Epidermal melanocyte (primary cell): ENCODE measurements around the gene A4GALT.
"Not testable (repeated sequence)": the region's sequence is repeated elsewhere in the genome, so short reads cannot be mapped to it uniquely, and the experiment has no call there.

ENCODE experiments used
- DNase-seq: peaks from one replicate; pipeline ENCODE4 v3.0.0; 2011; ENCODE audit warnings: low spot score; ENCODE audit not compliant: insufficient read length

A4GALT gene

DNA sequence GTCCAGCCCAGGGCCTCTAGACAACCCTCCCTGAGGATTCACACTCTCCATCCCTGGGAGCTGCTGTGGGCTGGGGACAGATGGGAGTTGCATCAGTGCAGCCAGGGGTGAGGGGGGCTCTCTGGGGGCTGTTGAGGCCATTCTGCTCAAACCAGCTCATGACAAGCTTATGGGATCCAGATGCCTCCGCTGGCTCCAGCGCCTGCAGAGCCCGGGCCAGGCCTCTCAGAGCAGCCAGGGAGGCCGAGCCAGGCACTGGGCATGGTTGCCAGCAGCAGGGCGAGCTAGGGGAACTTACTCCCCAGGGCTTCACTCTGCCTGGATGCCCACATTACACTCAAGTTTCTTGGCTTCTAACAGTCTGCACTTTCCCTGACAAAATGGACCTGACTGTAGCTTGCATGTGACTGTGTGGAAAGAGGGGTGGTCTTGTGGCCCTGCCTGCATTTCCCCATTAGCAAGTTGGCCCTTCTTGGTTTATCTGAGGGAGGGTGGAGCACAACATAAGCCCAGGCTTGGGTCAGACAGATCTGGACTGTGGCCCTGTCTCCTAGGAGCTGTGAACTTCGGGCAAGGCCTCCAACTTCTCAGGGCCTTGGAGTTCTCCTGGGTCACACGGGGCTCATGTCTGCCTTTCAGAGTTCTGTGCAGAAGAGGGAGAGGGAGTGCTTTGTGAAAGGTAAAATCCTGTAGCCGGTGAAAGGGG is 36.9 kb downstream of the A4GALT start:
- peak; percentile 63 for DNase-seq

DNA sequence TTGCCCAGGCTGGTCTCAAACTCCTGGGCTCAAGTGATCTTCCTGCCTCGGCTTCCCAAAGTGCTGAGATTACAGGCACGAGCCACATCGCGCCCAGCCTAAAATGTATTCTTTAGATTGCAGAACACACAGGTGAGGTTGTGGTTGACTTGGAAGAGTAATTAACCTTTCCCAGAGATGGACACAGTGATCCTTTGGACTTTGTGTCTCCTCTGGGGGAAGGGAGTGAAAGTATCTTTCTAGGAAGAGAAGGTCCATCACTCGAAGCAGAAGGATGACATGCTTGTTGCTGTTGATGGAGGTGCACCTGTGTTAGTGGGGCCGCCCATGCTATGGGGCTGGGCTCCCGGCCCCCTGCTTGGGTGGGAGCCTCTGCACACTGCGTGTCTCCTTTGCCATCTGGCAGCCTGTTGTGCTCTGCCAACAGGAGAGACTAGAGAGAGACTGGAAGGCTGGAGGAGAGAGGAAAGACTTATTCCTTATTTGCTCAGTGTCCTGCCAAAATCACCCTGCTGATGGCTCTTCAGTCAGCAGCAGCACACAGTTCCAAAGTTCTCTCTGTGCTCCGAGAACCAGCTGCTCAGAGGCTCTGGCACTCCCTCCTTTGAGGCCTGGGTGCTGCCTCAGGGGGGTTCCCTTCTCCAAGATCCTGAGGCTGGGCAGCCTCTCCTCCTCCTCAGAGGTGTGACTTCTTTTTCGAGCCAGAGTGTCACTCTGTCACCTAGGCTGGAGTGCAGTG is 38.4 kb downstream of the A4GALT start:
- DNase-seq: no peak

GRCh38 chr22:42680648-42681047 is 40.0 kb downstream of the A4GALT start:
- DNase-seq: peak; percentile 54

DNA sequence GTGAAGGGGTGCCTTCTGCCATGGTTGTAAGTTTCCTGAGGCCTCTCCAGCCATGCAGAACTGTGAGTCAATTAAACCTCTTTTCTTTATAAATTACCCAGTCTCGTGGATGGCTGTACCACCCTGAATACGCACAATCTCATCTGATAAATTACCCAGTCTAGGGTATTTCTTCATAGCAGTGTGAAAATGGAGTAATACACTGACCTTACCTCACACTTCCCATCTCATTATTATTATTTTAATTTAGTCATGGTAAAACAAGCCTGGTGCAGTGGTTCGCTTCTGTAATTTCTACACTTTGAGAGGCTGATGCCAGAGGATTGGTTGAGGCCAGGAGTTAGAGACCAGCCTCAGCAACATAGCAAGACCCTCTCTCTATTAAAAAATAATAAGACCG is 41.0 kb downstream of the A4GALT start:
- DNase-seq: no peak

GRCh38 chr22:42678894-42679293 is 41.8 kb downstream of the A4GALT start:
- no peak for DNase-seq

DNA sequence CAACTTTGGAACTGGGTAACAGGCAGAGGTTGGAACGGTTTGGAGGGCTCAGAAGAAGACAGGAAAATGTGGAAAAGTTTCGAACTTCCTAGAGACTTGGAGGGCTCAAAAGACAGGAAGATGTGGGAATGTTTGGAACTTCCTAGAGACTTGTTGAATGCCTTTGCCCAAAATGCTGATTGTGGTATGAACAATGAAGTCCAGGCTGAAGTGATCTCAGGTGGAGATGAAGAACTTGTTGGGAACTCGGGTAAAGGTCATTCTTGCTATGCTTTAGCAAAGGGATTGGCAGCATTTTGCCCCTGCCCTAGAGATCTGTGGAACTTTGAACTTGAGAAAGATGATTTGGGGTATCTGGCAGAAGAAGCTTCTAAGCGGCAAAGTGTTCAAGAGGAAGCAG is 42.7 kb downstream of the A4GALT start:
- DNase-seq: not testable (repeated sequence)

GRCh38 chr22:42676059-42676607 is 44.5 kb downstream of the A4GALT start:
- DNase-seq: no peak

GRCh38 chr22:42673898-42674401 is 46.7 kb downstream of the A4GALT start:
- no peak for DNase-seq

DNA sequence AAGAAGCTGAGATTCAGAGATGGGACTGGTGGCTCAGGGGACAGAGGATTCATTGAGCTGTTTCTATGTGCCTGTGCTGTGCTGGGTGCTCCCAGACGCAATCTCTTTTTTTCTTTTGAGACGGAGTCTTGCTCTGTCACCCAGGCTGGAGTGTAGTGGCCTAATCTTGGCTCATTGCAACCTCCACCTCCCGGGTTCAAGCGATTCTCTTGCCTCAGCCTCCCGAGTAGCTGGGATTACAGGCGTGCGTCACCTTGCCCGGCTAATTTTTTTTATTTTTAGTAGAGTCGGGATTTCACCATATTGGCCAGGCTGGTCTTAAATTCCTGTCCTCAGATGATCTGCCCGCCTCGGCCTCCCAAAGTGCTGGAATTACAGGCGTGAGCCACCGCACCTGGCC is 47.6 kb downstream of the A4GALT start:
- DNase-seq: not testable (repeated sequence)

DNA sequence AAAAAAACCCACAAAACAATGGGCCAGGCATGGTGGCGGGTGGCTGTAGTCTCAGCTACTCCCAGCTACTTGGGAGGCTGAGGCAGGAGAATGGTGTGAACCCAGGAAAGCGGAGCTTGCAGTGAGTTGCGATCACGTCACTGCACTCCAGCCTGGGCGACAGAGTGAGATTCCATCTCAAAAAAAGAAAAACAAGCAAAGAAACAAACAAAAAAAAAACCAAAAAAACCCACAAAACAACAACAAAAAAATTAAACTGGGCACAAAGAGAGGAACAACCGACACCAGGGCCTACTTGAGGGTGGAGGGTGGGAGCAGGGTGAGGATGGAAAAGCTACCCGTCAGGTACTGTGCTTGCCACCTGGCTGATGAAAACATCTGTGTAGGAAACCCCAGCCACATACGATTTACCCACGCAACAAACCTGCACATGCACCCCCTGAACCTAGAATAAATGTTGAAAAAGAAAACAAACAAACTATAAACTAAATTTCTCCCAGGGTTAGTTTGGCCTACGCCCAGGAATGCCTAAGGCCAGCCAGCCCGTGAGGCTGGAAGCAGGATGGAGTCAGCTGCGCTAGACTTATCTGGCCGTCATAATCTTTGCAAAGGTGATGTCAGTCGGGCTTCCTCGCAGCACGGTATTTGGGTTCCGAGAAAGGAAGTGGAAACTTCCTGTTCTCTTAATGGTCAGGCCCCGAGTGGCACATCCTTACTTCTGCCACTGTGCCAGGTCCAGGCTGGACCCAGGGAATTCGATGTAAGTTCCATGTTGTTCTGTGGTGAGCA is 49.6 kb downstream of the A4GALT start:
- no peak for DNase-seq

- DNase-seq: no peak
Measured at GRCh38 chr22:42670046-42670445, 50.6 kb downstream of the A4GALT start.

DNA sequence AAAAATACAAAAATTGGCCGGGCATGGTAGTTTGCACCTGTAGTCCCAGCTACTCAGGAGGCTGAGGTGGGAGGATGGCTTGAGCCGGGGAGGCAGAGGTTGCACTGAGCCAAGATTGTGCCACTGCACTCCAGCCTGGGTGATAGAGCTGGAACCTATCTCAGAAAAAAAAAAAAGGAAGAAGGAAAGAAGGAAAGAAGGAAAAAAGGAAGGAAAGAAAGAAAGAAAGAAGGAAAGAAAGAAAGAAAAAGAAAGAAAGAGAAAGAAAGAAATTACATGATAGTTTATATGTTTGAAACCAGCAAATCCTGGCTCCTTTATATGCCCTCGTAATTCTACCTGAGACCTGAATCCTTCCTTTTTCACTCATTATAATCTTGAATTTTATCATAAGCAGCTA is 54.3 kb downstream of the A4GALT start:
- DNase-seq: not testable (repeated sequence)

DNA sequence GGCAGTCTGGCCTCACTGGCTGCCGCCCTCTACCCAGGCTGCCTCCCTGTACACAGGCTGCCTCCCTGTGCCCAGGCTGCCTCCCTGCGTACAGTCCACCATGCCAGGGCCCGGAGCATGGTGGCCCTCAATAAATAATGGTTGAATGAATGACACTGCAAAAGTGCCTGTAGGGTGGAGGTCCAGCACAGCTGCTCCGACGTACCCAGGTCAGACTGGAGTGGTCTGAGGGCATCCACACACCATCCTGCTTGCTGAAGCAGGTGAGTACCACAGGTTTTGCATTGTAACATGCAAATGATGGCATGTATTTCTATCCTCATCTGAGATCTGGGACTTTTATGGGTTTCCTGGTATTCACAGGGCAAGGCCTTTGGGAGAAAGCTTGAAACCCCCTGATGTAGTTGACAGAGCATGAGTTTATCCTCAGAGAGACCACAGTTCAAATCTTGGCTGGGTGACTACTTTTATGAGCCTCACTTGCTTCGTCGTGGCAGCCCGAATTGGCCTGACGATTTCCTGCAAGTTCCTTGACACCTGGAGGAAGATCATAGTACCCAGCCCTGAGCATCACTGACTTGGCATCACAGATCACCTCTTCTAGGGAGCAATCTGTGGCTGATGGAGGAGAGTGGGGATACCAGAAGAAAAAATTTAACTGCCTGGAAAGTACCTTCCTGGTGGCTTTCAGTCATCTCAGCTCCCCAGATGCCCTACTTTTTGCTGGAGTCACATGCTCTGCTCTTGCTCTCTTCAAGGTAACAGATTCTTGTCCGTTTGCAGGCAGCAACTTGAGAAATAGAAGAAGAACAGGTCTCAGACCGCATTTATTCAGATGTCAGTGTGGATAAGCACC is 55.5 kb downstream of the A4GALT start:
- no peak for DNase-seq

GRCh38 chr22:42661985-42662831 is 58.5 kb downstream of the A4GALT start:
- DNase-seq: peak; percentile 84

DNA sequence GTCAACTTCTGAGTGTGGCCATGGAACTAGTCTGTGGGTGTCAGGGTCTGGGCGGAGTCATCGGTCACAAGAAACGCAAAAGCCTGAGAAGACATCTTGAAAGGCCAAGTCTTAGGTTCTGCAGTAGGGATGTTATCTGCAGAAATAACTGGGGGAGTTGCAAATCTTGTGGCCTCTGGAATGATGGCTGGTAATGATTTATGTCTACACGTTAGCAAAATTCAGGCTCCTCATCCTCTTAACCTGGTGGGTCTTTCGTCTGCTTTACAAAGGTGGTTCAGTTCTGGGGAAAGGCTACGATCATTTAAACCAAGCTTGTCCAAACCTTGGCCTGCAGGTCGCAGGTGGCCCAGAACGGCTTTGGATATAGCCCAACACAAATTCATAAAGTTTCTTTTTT is 64.1 kb downstream of the A4GALT start:
- DNase-seq: no peak

GRCh38 chr22:42655693-42656092 is 65.0 kb downstream of the A4GALT start:
- DNase-seq: no peak

DNA sequence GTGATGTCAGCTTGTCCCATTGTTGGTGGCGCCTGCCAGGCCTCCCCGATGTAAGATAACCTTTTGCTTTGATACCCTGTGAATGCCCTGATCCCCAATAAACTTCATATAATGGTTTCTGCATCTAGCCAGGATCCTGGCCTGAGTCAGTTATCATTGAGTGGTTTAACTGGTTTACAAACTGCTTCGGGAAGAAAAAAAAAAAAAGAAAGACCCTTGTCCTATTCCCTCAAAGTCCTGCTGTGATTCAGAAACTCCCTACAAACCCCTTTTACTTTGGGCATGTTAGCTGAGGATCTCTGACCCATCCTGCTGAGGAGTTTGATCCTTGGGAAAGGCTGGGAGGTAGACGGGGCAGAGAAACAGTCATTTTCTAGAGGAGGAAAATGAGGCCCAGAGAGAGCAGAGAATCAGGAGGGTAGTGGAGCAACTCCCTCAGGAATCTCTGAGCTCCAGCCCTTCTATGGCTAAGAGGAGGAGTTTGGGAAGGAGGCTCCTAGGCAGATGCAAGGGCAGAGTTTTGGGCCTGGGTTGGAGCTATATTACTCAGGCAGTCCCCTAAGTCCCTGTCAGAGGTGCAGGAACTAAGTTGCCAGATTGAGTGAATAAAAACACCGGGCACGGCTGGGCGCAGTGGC is 66.1 kb downstream of the A4GALT start:
- DNase-seq: no peak

DNA sequence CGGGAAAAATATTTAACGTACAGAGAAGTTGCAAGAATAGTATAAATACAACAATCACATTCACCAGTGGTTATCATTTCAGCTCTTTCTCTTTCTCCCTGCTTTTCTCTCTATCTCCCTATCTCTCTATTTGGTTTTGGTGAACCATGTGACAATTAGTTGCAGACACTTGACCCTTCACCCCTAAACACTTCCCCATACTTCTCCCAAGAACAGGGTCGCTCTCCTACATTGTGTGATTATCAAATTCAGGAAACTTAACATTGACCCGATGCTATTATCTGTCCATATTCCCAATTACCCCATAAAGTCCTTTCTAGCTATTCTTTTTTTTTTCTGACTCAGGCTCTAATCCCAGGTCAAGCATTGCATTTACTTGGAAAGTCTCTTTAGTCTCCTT is 66.7 kb downstream of the A4GALT start:
- no peak for DNase-seq

DNA sequence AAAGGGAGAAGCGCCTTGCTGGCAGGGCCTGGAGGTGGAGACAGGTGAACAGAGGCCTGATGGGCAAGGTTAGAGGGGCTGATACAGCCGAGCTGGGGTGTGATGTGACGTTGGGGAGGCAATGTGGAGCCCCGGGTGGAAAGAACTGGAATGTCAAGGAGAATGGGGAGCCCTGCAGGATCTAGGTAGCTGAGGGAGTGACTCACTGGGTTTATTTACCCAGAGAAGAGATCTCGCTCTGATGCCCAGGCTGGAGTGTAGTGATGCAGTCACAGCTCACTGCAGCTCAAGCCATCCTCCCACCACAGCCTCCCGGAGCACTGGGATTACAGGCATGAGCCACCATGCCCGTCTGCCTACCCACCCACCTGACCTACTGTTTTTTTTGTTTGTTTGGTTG is 69.5 kb downstream of the A4GALT start:
- DNase-seq: no peak
